GM19023 (cell line): ENCODE results near the gene CUL3.

Experiments
- ATAC-seq: cut with Tn5 transposase; IDR thresholded peaks from one replicate; pipeline ENCODE4 v1.9.1; 2021; ENCODE audit warnings: mild to moderate bottlenecking, moderate library complexity; ENCODE audit not compliant: unreplicated experiment

The CUL3 gene

DNA sequence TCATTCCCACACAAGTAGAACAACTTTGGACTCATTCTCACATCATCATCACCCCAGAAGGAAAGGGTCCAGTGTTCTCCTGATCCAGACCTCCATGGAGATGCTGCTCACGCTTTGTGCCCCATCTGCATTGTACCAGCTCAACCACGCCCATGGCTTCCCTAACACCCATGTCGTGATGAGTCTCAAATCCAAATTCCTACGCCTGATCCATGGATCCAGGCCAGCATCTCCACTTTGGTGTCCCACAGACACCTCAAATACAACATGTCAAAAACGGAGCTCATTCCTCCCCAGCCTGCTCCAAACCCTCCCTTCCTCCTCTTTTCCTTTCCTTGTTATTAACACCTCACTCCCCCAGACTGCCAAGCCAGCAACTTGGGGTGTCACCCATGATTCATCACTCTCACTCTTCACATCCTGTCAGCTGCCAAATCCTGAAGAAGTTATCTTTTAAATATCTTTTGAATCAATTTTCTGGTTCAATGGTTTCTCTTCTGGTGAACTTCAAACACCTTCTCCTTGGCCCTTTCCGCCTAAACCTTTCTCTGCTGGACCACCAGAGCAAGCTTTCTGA lies 153.1 kb downstream of the CUL3 start:
- ATAC-seq, result no peak

DNA sequence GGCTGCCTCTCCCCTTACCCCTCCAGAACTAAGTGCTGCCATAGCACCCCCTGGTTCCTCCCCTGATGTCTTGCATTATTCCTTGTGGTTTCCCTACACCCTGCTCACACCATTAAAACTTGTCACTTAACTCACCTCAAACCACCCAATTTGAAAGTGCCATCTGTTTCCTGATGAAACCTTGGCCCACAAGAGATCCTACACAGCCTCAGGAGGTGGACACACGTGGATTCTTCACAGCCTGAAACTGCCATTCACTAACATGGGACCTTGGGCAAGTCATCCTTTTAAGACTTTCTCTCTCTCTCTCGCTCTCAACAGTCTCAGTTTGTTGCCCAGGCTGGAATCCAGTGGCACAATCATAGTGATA lies 155.7 kb downstream of the CUL3 start:
- ATAC-seq, result no peak

DNA sequence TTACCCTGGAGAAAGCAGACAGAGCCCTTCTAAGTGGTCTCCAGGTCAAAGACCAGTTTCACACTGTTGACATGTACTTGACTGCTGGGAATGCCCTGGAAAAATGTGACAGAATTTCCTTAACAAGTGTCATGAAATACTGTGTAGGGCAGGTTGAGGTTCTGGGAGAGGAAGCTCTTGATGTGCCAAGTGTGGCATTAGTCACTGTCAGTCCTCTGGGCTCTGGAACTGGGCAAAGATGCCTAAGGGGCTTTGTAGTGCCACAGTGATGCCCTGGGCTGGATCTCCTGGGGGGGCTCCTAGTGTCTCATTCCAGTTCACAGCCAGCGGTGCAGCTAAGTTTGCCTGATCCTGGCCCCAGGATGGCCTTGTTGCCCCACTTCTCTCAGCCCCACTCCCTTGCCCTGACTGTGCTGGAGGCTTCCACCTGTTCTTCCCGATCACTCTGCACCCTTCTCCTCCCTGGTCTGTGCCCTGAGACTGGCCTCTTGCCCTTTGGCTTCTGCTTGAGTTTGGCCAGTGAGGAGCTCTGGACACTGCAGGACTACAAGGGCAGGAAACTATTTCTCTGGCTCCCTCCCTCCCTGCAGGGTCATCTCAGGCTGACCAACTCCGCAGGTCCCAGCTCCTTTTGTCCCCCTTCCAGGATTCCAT lies 156.2 kb downstream of the CUL3 start:
- no peak for ATAC-seq

DNA sequence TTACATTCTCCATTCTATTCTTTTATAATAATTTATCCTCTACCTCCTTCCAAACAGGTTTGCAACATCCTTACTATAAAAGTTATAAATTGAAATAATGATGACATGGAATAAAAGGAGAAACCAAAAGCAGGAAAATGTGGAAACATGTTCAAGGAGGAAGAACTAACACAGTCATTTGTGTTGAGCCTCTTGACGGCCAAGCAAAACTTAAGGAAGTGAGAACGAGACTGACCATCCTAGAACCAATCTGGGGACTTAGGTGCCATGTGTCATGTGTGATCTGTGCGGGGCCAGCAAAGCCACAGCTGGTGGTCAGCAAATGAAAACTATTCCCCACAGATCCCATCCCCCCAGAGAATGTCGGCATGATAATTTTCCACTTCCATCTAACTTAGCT lies 157.7 kb downstream of the CUL3 start:
- no peak for ATAC-seq

DNA sequence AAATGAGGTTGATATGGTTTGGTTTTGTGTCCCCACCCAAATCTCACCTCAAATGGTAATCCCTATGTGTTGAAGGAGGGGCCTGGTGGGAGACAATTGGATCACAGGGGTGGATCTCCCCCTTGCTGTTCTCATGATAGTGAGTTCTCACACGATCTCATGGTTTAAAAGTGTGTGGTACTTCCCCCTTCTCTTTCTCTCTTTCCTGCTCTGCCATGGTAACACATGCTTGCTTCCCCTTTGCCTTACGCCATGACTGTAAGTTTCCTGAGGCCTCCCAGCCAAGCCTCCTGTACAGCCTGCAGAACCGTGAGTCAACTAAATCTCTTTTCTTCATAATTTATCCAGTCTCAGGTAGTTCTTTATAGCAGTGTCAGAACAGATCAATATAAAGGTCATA lies 158.5 kb downstream of the CUL3 start:
- ATAC-seq, result no peak

DNA sequence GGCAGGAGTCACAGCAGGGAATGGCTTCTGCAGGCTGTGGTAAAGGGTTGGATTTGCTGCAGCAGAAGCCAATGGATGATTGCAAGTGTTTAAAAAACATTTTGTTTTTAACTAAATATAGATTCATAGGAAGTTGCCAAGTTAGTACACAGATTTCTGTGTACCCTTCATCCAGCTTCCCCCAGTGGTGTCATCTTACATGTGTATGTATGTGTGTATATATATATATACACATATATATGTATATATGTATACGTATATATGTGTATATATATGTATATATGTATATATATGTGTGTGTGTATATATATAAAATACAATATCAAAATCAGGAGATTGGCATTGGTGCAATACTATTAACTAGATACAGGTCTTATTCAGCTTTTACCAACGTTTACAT lies 164.1 kb downstream of the CUL3 start:
- ATAC-seq, result no peak
